ENCODE results near the gene GNA12. TPM values are rescaled to one million over a fixed set of nuclear protein-coding genes. Genes with fewer than 3 reads are reported as not detected.
A peak's percentile ranks its signal among the peaks of the same experiment; 100 is the strongest.

GNA12 gene
- total RNA-seq, 1 donor from 2014 or later: 54.6 TPM

DNA sequence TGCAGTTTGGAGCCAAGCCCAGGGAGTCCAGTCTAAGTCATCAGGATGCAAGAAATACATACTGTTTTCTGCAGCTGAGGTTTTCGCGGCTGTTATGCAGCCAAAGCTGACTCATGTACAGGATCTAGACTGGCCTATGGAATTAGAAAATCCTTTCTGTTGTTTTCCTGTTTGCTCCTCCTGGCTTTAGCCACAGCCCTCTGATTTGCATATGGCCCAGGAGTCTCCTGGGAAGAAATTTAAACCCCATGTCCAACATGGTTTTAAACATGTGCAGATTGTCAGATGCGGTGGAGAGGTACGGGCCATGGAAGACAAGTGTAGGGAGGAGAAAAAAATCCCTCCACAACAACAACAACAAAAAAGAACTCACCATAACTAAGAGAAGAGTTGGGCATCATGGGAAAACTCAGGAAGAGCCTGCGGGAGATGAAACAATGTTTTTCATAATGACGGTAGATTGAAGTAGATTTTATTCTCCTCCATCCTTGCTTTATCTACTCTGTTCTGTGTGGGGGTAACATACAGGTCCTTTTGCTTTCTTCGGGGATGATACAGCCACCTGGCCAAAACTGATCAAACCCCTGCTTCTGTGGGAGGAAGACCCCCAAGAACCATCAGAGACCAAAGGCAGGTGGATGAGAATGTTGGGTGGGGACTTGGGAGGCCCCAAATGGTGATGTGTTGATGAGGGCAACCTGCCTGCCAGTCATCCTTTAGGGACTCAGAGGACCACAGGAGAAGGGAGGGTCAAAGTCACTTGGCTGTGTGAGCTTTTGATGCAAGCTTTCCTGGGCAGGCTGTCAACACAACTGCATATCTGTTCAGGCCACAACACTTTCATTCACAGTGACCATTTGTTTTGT is 29.8 kb upstream of the GNA12 start:
- DNase-seq (no peak), ATAC-seq (ENCODE audit: low read depth) (no peak)
- ChIA-PET CTCF (no interaction called here), POLR2A (interaction anchor here (0.6 kb wide), 1 partner anchor 83 kb away, joined by 7 read pairs; no protein-coding TSS in a partner anchor)
- intact Hi-C loops (cut with micrococcal nuclease): no loop called here
- no peak for TF ChIP-seq CTCF (IDR thresholded peaks at IDR 0.05)
- Mint-ChIP-seq H3K27ac (no peak overlapping the region), H3K27me3 (no peaks in the 10 kb centered on the region), H3K4me1 (peaks cover 33% of the 10 kb centered on the region), H3K4me3 (no peak overlapping the region), H3K9me3 (no peaks in the 10 kb centered on the region), H3K36me3 (ENCODE audit: low read depth) (no peaks in the 10 kb centered on the region)

GRCh38 chr7:2873146-2873545 is 29.0 kb upstream of the GNA12 start:
- Mint-ChIP-seq H3K4me1 (peaks cover 27% of the 10 kb centered on the region), H3K27me3 (no peaks in the 10 kb centered on the region), H3K4me3 (no peak overlapping the region), H3K27ac (no peak overlapping the region), H3K9me3 (no peaks in the 10 kb centered on the region), H3K36me3 (ENCODE audit: low read depth) (no peaks in the 10 kb centered on the region)
- ATAC-seq (ENCODE audit: low read depth) (no peak), DNase-seq (no peak)
- ChIA-PET POLR2A (interaction anchor here (0.6 kb wide), 1 partner anchor 84 kb away, joined by 7 read pairs; no protein-coding TSS in a partner anchor), CTCF (no interaction called here)
- TF ChIP-seq CTCF (IDR thresholded peaks at IDR 0.05): no peak
- intact Hi-C loops (cut with micrococcal nuclease): no loop called here

- TF ChIP-seq CTCF (IDR thresholded peaks at IDR 0.05): no peak
- DNase-seq: no peak
- no peaks in the 10 kb centered on the region for H3K9me3 Mint-ChIP-seq
- peak overlapping the region; percentile 41 for H3K27ac Mint-ChIP-seq
- H3K4me3 Mint-ChIP-seq: no peak overlapping the region
- peaks cover 27% of the 10 kb centered on the region for H3K4me1 Mint-ChIP-seq
- CTCF ChIA-PET: no interaction called here
- no peaks in the 10 kb centered on the region for H3K27me3 Mint-ChIP-seq
- POLR2A ChIA-PET: no interaction called here
- ATAC-seq (ENCODE audit: low read depth): no peak
- intact Hi-C loops (cut with micrococcal nuclease): no loop called here
- H3K36me3 Mint-ChIP-seq (ENCODE audit: low read depth): no peaks in the 10 kb centered on the region
Measured at GRCh38 chr7:2872296-2872874, 28.3 kb upstream of the GNA12 start.

DNA sequence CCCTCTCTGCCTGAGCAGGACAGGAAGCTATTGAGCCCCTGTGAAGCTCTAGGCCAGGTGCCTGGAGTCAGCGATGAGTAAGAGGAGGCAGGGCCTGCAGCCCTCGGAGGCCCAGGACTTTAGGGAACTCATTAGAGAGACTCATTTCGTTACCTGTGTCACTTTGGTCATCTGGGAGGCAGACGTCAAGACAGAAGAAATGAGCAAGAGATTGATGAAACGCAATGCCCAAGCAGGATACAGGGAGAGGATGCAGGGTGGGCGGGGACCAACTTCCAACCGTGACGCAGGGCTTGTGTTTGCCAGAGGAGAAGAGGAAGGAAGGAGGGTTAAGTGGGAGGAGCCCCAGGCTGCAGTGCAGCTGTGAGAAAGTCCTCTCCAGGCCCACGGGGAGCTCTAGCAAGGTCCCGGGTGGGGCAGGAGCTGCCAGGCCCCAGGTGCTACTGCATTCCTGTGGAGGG is 26.4 kb upstream of the GNA12 start:
- ATAC-seq (ENCODE audit: low read depth) (peak; percentile 90), DNase-seq (peak; percentile 44)
- no peaks in the 10 kb centered on the region for H3K27me3 Mint-ChIP-seq
- ChIA-PET CTCF (no interaction called here), POLR2A (no interaction called here)
- H3K36me3 Mint-ChIP-seq (ENCODE audit: low read depth): no peaks in the 10 kb centered on the region
- TF ChIP-seq CTCF (IDR thresholded peaks at IDR 0.05): no peak
- intact Hi-C loops (cut with micrococcal nuclease): no loop called here
- peaks cover 27% of the 10 kb centered on the region for H3K4me1 Mint-ChIP-seq
- peak overlapping the region; percentile 46 for H3K27ac Mint-ChIP-seq
- no peaks in the 10 kb centered on the region for H3K9me3 Mint-ChIP-seq
- H3K4me3 Mint-ChIP-seq: peak overlapping the region; percentile 72

GRCh38 chr7:2869981-2870380 is 25.9 kb upstream of the GNA12 start:
- H3K27me3 Mint-ChIP-seq: no peaks in the 10 kb centered on the region
- H3K36me3 Mint-ChIP-seq (ENCODE audit: low read depth): no peaks in the 10 kb centered on the region
- H3K4me3 Mint-ChIP-seq: peak overlapping the region; percentile 72
- ChIA-PET POLR2A (no interaction called here), CTCF (no interaction called here)
- no peak for TF ChIP-seq CTCF (IDR thresholded peaks at IDR 0.05)
- no peak for DNase-seq
- intact Hi-C loops (cut with micrococcal nuclease): loop anchor here (5.0 to 10.0 kb wide), 2 partner anchors 432 to 535 kb away; partner anchors contain the start of gene SDK1
- H3K9me3 Mint-ChIP-seq: no peaks in the 10 kb centered on the region
- no peak for ATAC-seq (ENCODE audit: low read depth)
- peaks cover 28% of the 10 kb centered on the region for H3K4me1 Mint-ChIP-seq
- H3K27ac Mint-ChIP-seq: peak overlapping the region; percentile 46

All from activated B cell treated with CpG ODN at 0.5 μM for 24 hours (primary cell).